ENCODE data around the gene MLF2.
A peak's percentile ranks its signal among the peaks of the same experiment; 100 is the strongest.
"Not testable (repeated sequence)": the region's sequence is repeated elsewhere in the genome, so short reads cannot be mapped to it uniquely, and the experiment has no call there.

The MLF2 gene

DNA sequence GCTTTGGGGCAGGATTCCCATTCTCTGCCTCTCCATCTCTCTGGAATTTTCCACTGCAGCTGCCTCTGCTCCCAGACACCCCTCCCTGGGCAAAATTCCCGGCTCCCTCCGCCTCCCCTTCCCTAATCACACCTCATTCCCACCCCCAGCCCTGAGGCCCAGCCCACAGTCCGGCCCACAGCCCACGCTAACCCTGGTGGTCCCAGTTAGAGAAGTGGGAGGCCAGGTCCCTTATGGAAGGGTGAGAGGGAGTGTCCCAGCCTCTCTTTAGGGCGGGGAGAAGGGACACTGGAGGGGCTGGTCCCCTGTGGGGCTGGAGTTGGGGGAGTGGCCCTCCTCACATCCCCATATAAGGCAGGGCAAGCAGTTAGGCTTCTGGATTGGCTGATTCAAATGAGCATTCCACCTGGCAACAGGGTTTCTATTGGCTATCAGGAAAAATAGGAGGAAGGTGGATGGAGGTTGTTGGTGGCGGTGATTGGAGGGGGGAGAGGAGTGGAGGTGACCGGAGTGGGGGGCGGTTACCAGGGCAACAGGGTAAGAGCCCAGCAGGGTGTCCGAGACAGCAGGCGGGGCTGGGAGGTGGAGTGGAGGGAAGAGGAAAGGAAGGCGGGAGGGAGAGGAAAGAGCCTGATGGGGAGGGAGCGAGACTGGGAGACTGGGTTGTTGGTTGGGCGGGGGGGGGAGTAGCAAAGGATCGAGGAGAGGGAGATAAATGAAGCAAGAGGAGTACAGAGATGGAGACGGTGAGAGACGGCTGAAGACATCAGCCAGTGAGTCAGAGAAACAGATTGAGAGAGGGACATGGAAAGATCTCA lies 11.3 kb upstream of the MLF2 start:
- peak; percentile 100 for DNase-seq

DNA sequence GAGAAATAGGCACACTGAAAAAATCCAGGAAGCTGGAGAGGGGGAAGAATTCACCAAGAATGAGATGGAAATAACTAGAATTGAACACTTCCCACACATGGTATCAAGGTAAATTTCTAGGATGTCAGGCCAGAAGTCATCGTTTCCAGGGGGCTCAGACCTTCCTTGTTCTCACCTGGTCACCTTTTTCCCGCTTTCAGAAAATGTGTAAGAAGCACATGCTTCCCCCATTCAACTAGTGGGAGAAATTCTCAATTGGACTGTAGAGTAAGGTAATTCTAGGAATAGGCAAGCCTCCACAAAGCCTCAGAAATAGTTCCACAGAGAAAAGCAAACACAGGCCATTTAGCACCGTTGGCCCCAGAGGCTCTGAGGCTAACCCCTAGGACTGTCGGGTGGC lies 10.4 kb upstream of the MLF2 start:
- no peak for DNase-seq

DNA sequence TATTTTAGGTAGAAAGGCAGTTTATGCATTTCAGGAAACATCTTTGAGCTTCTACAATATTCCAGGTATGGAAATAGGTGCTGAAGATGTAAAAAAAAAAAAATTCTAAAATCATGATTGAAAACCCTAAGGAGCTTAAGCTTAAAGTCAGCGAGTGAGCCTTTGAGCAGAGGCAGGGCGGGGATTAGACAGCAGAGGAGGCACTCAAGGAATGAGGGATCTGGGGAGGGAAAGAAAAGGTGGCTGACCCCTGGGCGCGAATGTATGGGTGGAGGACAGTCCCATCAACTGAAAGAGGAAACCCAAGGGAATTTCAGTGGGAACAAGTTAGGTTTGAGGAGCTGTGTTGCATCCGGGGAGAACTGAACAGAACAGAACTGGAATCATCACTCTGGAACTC lies 6.8 kb upstream of the MLF2 start:
- DNase-seq: no peak

DNA sequence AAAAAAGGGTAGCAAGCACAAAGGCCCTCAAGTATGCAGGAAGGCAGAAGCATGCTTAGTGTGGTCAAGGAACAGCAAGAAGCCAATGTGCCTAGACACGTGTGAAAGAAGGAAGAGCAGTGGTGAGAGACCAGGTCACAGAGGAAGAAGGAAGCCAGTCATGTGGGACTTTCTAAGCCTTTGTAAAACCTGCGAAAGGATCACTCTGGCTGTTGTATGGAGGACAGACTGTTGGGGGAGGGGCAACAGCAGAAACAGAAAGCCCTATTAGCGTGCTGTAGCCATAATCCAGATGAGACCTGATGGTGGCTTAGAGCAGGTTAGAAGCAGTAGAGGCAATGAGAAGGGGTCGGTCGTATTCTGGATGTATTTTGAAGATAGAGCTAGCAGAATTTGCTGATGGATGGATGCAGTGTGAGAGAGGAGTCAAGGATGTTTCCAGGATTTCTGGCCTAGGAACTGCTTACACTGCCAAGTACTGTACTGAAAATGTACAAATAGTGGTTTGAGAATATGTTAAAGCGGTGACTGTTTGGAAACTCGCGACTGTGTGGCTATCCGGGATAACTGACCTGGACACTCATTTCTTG lies 5.7 kb upstream of the MLF2 start:
- no peak for DNase-seq

DNA sequence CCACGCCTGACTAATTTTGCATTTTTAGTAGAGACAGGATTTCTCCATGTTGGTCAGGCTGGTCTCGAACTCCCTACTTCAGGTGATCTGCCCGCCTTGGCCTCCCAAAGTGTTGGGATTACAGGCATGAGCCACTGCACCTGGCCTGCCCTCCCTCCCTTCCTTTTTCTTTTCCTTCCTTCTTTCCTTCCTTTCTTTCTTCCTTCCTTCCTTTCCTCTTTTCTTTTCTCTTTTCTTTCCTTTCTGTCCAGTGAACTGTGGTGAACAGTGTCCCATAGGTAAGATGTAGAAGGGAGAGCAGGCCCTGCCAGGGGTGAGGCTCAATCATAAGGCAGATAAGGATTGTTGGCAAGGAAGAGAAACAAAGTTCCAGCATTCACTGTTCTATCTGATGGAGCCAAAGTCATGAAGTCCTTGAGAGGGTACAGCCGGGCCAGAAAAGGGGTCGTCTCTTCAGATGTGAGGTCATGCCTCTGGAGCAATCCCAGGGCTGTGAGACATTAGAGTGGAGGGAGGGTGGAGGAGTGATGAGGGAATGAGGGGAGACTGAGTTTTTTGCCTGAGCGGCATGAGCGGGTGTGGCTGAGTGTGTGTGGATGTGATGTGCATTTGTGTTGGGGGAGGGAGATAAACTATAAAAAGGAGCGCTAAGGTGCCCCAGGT lies 4.2 kb upstream of the MLF2 start:
- DNase-seq: no peak

DNA sequence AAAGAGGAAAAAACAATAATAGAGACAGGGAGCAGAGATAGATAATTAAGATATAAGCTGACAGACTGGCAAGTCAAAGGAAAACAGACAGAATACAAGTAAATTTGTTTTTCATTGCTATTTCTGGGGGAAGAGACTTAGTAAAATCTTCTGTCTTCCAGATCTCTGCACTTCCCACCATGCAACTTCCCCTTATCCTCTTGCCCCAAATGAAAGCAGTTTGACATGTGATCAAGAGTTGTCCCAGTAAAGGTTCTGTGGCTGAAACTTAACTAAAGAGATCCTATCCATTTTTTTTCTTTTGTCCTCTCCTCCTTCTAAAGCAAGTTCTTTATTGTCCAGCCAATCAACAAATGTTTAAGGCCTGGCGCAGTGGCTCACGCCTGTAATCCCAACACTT lies 1.5 kb upstream of the MLF2 start:
- DNase-seq: no peak

DNA sequence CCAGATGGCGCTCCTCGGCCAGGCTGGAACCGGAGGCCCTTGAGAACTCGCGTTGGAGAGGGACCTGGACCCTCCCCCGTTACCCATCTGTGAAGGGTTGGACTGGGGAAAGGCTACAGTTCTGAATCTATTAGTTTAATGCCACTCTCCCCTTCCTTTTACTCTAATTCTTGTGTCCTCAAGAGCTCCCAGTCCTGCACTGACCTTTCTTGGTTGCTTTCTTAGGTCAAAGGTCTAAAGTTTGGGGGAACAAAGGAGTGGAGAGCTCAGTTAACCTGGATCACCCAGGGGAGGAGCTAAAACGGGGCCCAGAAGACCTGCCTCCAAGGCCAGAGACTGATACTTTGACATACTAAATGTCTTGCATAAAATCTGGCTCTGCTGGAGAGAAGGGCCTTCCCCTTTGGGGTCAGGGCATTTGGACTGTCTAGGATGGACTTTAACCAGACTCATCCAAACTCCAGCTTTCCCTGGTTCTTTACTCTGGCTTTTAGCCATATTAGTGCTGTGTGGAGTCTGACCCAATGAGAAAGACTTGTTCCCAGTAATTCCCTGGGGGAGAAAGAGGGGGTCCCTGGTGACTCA lies 923 bp upstream of the MLF2 start:
- DNase-seq: no peak

DNA sequence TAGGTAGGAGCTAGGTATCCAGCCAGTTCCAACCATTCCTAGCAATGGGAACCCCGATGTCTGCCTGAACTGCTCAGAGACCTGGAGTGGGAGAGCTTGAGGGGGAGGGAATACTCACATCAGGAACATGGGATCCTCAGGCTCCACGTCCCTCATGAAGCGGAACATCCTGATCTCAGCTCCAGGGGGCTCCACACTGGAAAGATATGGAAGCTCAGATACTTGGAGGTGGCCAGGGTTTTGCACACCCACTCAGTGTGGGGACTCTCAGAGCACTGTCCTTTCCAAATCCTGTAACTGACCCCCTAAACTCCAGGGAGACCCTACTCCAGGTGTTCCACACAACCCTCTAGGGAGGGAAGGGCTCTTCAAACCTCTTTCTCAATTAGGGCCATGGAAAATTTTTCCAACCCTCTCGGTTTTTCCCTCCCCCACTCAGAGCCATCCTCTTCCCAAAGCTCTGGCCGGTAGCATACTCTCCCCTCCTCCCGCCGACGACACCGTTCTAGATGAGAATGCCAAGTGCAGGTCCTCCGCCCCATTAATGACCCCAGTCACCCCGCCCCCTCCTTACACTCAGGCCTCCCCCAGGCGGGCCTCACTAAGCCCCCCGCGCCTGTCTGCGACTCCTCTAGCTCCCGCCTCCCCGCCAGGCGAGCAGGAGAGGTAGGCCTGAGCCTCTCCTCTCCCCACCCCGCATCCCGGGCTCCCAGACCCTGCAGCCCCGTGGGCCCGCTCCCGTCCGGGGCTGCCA lies 597 bp downstream of the MLF2 start:
- peak; percentile 56 for DNase-seq

DNA sequence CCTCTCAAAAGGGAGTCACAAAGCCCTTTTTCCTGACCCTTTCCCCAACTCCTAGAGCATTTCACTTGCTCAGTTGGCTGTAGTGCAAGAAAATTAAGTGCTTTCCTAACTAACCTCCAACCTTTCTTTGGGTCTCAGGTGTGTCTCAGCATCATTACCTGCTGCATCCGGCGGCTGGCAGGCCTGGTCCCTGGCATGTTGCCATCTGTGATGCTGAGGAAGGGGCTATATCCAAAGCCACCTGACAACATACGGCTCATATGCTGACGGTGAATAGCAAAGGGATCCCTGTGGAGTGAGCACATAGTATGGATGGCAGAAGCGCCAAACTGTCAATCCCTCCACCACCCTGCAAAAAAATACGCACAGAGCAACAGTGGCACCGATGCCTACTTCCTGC lies 1.2 kb downstream of the MLF2 start:
- no peak for DNase-seq

DNA sequence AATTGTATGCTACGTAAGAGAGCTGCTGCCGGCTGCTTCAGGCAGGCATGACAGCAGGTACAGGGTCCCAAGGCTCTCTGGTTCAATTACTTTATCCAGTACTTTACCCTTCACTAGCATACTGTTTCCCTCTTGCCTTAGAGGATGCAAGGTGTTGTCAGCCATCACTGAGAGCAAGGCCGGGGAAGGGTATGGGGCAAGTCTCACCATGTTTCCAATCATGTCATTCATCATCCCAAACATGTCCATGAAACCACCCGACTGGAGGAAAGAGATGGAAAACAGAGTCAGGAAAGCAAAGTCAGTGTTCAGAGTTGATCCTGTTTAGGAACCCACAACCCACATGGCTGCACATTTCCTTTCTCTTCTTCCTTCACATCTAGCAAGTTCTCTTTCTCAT lies 2.4 kb downstream of the MLF2 start:
- no peak for DNase-seq

DNA sequence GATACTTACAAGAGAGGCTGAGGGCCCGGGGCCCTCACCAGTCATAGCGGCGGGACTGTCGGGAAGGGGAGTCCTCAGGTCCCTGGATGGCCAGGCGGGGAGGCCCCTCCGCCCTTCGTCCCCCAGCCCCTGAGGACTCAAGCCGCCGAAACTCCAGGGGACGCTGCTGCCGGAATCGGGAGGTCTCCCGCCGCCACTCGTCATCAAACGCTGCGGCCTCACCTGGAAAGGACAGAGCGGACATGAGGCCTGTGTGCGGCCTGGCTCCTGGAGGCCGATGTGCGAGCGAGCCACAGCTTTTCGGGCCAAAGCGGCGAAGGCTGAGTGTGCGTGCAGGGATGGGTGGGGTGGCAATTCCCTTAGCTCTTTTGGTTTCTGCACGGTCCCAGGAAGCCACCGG lies 4.2 kb downstream of the MLF2 start:
- no peak for DNase-seq

DNA sequence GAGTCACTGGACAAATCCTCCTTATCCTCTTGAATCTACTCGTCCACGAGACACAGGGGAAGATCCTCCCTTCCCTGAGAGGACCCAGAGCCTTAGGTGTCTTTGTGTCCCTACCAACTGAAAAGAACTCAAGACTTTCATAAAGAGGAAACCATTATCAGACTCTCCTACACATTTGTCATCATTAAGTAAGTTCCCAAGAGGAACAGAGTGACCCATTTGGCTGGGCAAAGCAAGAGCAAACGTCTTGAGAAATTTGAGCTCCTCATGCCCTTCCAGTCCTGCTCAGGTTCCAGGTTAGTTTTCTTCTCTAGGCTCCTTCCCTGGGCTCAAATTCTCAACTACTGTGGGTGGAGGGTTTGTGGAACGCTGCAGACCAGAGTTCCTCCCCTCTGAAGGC lies 5.7 kb downstream of the MLF2 start:
- DNase-seq: no peak

DNA sequence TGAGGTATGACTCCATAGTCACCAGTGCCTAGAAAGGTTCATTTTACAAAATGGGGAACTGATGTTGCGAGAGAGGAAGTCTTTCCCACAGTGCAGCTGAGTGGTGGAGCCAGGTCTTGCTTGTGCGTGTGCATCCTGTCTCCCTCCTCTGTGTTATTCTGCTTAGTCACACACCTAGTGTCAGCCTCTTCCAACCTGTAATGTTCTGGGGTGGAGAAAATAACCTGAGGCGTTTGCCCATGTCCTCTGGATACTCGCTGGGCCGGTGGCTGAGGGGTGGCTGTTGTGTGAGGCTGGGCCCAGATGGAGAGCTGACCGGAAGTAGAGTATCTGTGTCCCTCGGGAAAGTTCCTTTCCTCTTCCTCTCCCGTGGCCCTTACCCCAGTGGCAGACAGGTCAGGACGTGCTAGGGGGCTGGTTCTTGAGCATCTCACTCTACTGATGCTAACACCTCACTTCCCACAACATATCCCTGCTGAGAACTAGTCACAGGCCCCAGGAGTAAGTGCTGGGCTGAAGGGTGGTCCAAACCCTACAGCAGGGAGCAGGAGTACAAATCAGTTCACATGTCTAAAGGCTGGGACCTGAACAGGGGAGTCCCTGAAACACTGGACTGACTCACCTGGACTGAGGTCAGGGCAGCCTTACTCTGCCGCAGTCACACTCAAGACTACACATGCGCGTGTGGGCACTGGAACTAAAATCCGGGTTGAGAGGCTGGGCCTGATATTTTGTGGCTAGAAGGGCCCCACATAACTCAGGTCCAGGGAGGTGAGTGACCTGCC lies 7.0 kb downstream of the MLF2 start:
- DNase-seq: no peak

DNA sequence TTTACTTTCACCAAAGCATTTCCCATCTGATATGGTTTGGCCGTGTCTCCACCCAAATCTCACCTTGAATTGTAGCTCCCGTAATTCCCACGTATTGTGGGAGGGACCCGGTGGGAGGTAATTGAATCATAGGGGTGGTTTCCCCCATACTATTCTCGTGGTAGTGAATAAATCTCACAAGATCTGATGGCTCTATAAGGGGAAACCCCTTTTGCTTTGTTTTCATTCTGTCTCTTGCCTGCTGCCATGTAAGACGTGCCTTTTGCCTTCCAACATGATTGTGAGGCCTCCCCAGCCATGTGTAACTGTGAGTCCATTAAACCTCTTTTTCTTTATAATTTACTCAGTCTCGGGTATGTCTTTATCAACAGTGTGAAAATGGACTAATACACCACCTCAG lies 9.6 kb downstream of the MLF2 start:
- not testable (repeated sequence) for DNase-seq

DNA sequence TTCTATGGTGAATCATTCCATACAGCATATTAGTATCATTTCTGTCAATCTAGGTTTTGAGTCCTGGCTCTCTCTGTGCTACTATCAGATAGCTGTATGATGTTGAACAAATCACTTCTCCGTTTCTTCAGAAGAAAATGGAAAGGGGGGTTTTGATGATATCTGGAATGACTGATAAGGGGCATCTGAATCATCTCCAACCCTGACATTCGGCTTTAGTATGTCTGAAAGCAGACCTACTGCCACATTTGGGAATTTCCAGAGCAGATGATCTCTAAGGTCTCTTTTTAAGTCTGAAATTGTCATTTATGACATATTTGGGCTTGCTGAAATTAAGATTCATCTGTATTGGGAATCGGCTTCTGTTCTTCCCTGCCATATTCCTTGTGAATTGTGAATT lies 10.1 kb downstream of the MLF2 start:
- no peak for DNase-seq

DNA sequence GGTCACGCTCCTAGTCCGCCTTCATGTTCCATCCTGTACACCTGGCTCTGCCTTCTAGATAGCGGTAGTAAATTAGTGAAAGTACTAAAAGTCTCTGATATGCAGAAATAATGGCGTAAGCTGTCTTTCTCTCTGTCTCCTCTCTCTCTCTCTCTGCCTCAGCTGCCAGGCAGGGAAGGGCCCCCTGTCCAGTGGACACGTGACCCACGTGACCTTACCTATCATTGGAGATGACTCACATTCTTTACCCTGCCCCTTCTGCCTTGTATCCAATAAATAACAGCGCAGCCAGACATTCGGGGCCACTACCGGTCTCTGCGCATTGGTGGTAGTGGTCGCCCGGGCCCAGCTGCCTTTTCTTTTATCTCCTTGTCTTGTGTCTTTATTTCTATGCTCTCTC lies 10.9 kb downstream of the MLF2 start:
- not testable (repeated sequence) for DNase-seq

DNA sequence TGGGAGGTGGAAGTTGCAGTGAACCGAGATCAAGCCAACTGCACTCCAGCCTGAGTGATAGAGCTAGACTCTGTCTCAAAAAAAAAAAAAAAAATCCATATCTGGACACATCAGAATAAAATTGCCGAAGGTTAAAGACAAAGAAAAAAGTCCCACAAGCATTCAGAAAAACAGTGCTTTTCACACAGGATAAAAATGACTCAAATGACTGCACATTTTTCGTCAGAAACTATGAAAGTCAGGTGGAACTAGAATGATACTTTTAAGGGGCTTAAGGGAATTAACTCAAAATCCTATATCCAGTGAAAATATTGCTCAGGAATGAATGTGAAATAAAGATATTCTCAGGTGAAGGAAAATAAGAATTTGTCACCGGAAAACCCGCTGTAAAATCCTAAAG lies 16.2 kb downstream of the MLF2 start:
- DNase-seq: no peak

DNA sequence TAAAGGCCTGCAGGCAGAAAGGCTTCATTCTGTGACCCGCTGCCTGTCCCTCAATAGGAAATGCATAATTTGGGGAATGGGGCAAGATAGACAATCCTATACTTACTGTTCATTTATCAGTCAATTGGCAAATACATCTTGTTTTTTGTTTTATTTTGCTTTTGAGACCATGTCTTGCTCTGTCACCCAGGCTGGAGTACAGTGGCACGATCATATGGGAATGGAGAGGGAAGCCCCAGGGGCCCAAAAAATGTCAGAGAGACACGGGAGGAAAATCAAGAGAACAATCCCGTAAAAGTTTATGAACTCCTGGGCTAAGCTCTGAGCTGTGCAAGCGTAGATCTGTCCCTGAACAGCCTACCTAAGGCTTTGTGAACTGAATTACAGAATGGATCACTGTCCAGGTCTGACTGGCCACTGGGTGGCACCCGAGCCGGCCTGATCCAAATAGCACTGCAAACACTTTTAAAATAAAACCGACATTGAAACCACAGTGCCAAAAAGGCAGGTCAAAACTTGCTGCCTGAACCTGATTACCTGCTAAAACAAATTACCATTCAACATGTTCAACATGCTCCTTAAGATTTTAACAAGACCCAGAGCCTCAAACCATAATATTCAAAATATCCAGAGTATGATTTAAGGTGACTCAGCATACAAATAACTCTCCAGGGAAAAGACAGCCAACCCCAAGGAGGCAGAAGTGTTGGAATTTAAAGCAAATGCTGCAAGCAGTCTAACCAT lies 17.3 kb downstream of the MLF2 start:
- peak; percentile 70 for DNase-seq

DNA sequence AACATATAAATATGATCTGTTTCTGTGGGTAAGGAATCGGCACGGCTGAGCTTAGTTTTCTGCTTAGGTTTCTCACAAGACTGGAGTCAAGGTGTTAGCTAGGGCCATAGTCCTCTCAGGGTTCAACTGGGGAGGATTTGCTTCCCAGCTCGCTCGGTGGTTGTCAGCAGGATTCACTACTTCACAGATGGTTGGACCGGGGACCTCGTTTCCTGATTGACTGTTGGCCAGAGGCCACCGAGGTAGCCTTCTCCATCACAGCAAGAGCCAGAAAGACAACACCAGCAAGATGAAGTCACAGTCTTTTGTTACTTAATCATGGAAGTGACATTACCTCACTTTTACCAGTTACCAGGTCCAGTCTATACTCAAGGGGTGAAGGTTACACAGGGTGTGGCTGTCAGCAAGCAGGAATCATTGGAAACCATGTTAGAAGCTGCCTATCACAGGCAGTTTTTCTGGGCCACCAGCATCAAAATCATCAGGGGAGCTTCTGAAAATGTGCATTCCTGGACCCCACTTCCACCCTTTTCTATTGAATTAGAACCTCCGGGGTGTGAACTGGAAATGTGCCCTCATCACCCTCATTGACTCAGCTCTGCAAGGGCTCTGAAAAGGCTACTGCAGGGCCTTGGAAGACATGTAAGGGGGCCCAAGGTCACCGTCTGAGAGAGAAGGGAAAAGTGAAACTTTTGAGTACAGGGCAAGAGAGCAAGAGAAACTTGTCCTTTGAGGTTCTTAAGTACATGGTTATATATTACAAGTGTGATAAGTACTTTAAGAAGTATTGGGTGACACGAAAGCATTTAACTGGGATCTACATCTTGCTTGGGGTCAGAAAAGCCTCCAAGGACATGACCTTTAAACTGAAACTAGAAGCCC lies 18.2 kb downstream of the MLF2 start:
- DNase-seq: no peak

DNA sequence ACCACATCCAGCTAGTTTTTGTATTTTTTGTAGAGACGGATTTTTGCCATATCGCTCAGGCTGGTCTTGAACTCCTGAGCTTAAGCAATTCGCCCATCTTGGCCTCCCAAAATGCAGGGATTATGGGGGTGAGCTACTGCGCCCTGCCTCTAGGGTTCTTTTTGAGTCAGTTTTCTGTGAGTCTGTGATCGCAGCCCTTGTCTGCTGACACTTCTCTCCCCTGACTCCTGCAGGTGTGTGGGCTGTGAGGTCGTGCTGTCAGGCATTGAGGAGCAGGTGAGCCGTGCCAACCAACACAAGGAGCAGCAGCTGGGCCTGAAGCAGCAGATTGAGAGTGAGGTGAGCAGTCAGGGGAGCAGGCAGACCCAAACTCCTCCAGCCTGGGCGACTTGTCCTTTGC lies 22.8 kb downstream of the MLF2 start:
- no peak for DNase-seq

Measured in fibroblast of skin of abdomen (primary cell).